MCF 10A (cell line): ENCODE data around the gene CAMK2A. TPM values are rescaled to one million over a fixed set of nuclear protein-coding genes. Genes with fewer than 3 reads are reported as not detected.

Experiments used
- BruUV-seq: library from RNA; stranded (reverse); fragments of 400-500 nt; replicated peaks from 2 replicates; lab custom pipeline; 2021; lab: Mats Ljungman, UMichigan
- CTCF ChIA-PET: fragments of 300-600 bp; sonication (Branson Sonifier 250); formaldehyde crosslinking; extraction: SDS; loops from one replicate; lab custom pipeline; 2021; ENCODE audit warnings: antibody characterized with exemption, inconsistent platforms; lab: Yijun Ruan, JAX
- POLR2A ChIA-PET: fragments of 300-600, 350-650 bp; sonication (Branson Sonifier 250); formaldehyde crosslinking; extraction: SDS; loops from one replicate; lab custom pipeline; 2020; ENCODE audit warnings: antibody characterized with exemption, inconsistent platforms; lab: Yijun Ruan, JAX
- DNase-seq: peaks from one replicate; pipeline ENCODE4 v3.0.0-alpha.2; 2018; ENCODE audit not compliant: unreplicated experiment
- H3K27ac Mint-ChIP-seq: one replicate; pipeline ENCODE4 v1.8.0; 2022; ENCODE audit warnings: mild to moderate bottlenecking, low read depth, mixed read lengths; ENCODE audit not compliant: unreplicated experiment
- H3K27me3 Mint-ChIP-seq: one replicate; pipeline ENCODE4 v1.8.0; 2022; ENCODE audit warnings: mixed read lengths; ENCODE audit not compliant: insufficient read depth, unreplicated experiment
- H3K36me3 Mint-ChIP-seq: one replicate; pipeline ENCODE4 v1.8.0; 2022; ENCODE audit warnings: mild to moderate bottlenecking, moderate library complexity, mixed read lengths; ENCODE audit not compliant: insufficient read depth, unreplicated experiment
- H3K4me1 Mint-ChIP-seq: one replicate; pipeline ENCODE4 v1.8.0; 2022; ENCODE audit warnings: mixed read lengths; ENCODE audit not compliant: insufficient read depth, unreplicated experiment
- H3K4me3 Mint-ChIP-seq: one replicate; pipeline ENCODE4 v1.8.0; 2022; ENCODE audit warnings: mild to moderate bottlenecking, moderate library complexity, mixed read lengths; ENCODE audit not compliant: unreplicated experiment
- H3K9me3 Mint-ChIP-seq: one replicate; pipeline ENCODE4 v1.8.0; 2022; ENCODE audit warnings: mixed read lengths; ENCODE audit not compliant: unreplicated experiment
- intact Hi-C: fragments of 100-400 bp; cut with micrococcal nuclease; formaldehyde crosslinking; loops from 2 replicates; pipeline ENCODE4 v1.14.1; 2022
- total RNA-seq: library from RNA; stranded (reverse); gene quantifications from 2 replicates; pipeline ENCODE4 v1.2.3, GENCODE V29; 2022
- TF ChIP-seq, protein P1 (sequence below): fragments of 200-600 bp; IDR thresholded peaks from one replicate; pipeline ENCODE4 v1.8.0; 2022; ENCODE audit warnings: antibody characterized with exemption, mild to moderate bottlenecking; ENCODE audit not compliant: unreplicated experiment

CAMK2A gene
- total RNA-seq, 1 experiment from 2014 or later, result not detected

GRCh38 chr5:150190987-150191386 is 98.6 kb downstream of the CAMK2A start:
- BruUV-seq, result no TSS peak
- no peak overlapping the region for H3K4me3 Mint-ChIP-seq
- ChIA-PET CTCF (interaction anchor here (0.6 kb wide), 1 partner anchor 156 kb away, joined by 3 read pairs; no protein-coding TSS in a partner anchor), POLR2A (no interaction called here)
- peaks cover 4% of the 10 kb centered on the region for H3K36me3 Mint-ChIP-seq
- H3K9me3 Mint-ChIP-seq, result no peaks in the 10 kb centered on the region
- no peak overlapping the region for H3K27ac Mint-ChIP-seq
- H3K4me1 Mint-ChIP-seq, result no peaks in the 10 kb centered on the region
- TF ChIP-seq, protein P1, sequence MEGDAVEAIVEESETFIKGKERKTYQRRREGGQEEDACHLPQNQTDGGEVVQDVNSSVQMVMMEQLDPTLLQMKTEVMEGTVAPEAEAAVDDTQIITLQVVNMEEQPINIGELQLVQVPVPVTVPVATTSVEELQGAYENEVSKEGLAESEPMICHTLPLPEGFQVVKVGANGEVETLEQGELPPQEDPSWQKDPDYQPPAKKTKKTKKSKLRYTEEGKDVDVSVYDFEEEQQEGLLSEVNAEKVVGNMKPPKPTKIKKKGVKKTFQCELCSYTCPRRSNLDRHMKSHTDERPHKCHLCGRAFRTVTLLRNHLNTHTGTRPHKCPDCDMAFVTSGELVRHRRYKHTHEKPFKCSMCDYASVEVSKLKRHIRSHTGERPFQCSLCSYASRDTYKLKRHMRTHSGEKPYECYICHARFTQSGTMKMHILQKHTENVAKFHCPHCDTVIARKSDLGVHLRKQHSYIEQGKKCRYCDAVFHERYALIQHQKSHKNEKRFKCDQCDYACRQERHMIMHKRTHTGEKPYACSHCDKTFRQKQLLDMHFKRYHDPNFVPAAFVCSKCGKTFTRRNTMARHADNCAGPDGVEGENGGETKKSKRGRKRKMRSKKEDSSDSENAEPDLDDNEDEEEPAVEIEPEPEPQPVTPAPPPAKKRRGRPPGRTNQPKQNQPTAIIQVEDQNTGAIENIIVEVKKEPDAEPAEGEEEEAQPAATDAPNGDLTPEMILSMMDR, result no peak
- no peak for DNase-seq
- intact Hi-C loops, result no loop called here
- H3K27me3 Mint-ChIP-seq, result peaks cover 41% of the 10 kb centered on the region

- POLR2A ChIA-PET, result no interaction called here
- Mint-ChIP-seq H3K27me3 (peaks cover 41% of the 10 kb centered on the region), H3K4me1 (no peaks in the 10 kb centered on the region), H3K27ac (no peak overlapping the region), H3K9me3 (no peaks in the 10 kb centered on the region), H3K36me3 (peaks cover 4% of the 10 kb centered on the region), H3K4me3 (no peak overlapping the region)
- DNase-seq, result no peak
- TF ChIP-seq, protein P1, result no peak
- CTCF ChIA-PET, result interaction anchor here (0.6 kb wide), 1 partner anchor 156 kb away, joined by 3 read pairs; no protein-coding TSS in a partner anchor
- no TSS peak for BruUV-seq
- intact Hi-C loops, result no loop called here
Observed at GRCh38 chr5:150190503-150190979, 99.0 kb downstream of the CAMK2A start.

GRCh38 chr5:150189728-150190502 is 99.7 kb downstream of the CAMK2A start, which contains the start of gene SLC6A7:
Gene SLC6A7 (plus strand): TSS chr5:150190062. CDS start chr5:150190328, 266 bp downstream.
- H3K9me3 Mint-ChIP-seq, result no peaks in the 10 kb centered on the region
- ChIA-PET POLR2A (no interaction called here), CTCF (no interaction called here)
- DNase-seq, result no peak
- H3K4me3 Mint-ChIP-seq, result no peak within 1 kb of the TSS
- peaks cover 41% of the 10 kb centered on the region for H3K27me3 Mint-ChIP-seq
- H3K27ac Mint-ChIP-seq, result no peak within 1 kb of the TSS
- no TSS peak for BruUV-seq
- H3K36me3 Mint-ChIP-seq, result peaks cover 4% of the 10 kb centered on the region
- TF ChIP-seq, protein P1, result no peak
- H3K4me1 Mint-ChIP-seq, result no peaks in the 10 kb centered on the region
- intact Hi-C loops, result no loop called here

DNA sequence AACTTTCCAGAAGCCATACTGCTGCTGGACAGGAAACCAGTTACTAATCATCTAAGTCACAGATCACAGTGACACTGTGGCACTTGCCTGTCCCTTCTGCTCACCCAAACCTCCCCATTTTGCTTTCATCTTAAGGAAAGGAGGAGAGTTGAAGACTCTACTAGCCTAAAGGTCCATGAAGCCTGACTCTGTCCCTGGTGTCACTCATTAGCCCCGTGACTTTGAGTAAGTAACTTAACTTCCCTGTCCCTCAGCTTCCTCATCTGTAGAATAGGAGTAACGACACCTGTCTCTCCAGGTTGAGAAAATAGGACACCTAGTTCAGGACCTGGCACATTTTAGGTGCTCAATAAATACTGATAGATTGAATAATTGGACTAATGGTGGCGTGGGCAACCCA is 100.2 kb downstream of the CAMK2A start:
- ChIA-PET POLR2A (no interaction called here), CTCF (no interaction called here)
- peaks cover under 1% of the 10 kb centered on the region for H3K36me3 Mint-ChIP-seq
- intact Hi-C loops, result no loop called here
- no peak overlapping the region for H3K27ac Mint-ChIP-seq
- BruUV-seq, result no TSS peak
- peaks cover 41% of the 10 kb centered on the region for H3K27me3 Mint-ChIP-seq
- no peak for DNase-seq
- no peaks in the 10 kb centered on the region for H3K4me1 Mint-ChIP-seq
- TF ChIP-seq, protein P1, result no peak
- H3K9me3 Mint-ChIP-seq, result no peaks in the 10 kb centered on the region
- no peak overlapping the region for H3K4me3 Mint-ChIP-seq
